ENCODE measurements around the gene KLHL8. TPM values are rescaled to one million over a fixed set of nuclear protein-coding genes. Genes with fewer than 3 reads are reported as not detected.
A peak's percentile ranks its signal among the peaks of the same experiment; 100 is the strongest.
"Not testable (repeated sequence)": the region's sequence is repeated elsewhere in the genome, so short reads cannot be mapped to it uniquely, and the experiment has no call there.

The KLHL8 gene
- polyA plus RNA-seq, 1 donor: 10.0 TPM

DNA sequence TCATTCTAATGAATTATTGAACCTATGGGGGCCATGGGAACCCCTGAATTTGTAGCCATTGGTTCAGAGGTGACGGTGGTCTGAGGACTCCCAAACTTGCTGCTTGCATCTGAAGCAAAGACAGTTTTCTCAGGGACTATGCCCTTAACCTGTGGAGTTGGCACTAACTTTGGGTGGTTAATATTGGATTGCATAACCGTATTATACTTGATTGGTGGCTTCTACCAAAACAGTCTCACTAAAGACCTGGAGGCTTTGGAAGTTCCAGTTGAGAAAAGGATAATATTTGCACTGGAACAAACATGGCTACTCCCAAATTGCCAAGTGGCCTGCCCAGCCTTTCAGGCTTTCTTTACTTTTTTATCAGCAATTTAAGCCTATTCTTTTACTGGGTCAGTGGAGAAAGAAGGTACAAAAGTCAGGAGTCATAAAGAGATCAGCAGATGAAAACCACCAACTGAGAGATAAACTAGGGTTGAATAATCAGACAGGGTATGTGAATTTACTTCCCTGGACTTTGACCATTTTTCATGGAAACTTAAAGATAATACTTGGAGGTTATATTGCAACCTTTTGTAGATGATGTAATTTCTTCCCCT, 7.9 kb upstream of the KLHL8 start:
- DNase-seq (ENCODE audit: low read depth): no peak

DNA sequence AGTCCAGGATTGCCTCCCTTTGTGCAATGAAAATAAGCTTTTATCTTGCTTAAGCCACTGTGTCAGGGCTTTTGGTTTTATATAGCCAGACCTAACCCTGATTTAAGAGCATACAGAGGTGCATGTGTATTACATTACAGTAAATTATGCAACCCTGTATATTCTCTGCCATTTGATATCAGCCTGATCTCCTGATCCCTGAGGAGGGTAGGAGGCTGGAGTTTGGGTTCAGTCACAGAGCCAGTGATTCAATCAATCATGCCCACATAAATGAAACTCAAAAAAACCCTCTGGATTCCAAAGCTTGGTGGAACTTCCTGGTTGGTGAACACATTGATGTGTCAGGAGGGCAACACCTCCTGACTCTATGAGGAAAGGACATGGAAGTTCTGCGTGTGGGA, 7.3 kb upstream of the KLHL8 start:
- DNase-seq (ENCODE audit: low read depth): no peak

DNA sequence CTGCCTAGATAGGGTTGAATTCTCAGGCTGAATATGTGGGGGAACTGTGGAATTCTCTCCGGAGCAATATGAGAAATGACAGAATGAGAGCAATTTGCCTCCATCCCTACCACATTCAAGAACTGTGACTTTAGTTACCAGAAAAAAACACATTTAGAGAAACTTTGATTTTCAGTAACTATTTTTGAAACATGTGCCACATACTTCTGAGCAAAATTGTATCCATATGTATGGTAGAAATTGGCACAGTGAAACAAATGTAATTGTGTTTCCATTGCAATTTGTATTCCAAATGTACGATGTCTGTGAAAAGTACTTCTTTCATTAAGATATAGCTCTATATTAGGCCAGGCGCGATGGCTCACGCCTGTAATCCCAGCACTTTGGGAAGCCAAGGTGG, 5.5 kb upstream of the KLHL8 start:
- no peak for DNase-seq (ENCODE audit: low read depth)

DNA sequence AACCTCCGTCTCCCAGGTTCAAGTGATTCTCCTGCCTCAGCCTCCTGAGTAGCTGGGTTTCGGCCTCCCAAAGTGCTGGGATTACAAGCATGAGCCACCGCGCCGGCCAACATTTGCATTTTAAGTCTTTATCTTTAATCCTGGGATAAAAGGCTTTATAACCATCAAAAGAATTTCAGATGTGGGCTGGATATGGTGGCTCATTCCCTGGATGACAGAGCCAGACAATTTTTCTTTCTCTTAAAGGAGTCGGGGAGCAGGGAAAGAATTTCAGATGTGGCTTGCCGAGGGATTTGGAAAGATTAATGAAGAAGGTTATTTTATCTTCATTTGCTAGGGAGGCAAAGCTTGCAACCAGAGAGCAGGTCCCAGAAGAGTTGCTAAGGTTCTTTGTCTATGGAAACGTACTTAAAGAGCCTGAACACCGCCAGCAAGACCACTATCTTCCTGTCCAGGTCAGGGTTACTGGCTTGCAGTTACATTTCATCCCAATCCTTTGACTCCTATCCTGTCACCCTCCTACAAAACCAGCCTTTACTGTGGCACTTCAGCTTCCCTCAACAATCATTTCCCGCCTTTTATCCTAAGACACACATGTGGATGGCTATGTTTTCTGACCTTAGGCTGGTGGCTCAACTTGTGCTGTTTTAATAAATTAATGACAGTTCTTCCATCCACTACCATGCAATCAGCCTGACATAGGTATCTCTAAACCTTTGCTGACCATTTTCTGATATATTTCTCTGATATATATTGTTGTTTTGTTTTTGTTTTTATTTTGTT, 3.9 kb upstream of the KLHL8 start:
- no peak for DNase-seq (ENCODE audit: low read depth)

DNA sequence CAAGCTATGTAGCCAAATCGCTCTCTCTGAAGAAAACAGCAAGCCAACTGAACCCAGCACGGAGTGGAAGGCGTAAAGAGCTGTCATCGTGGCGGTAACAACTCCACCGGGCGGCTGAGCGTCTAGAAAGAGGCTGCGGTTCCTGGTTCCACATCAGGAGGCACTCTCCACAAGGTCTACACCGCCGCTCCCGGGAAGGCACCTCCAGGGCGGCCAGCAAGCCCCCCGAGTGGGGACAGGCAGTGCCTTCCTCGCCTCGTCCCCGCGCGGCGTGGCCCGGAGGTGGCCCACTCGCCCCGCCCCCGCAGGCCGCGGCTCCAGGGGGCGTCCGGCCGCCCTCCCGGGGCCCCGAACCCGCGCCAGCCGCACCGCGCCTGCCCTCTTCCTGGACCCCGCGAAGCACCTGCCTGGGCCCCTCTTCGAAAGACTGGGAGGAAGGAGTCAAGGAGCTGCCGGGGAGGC, 755 bp downstream of the KLHL8 start:
- DNase-seq (ENCODE audit: low read depth): no peak

DNA sequence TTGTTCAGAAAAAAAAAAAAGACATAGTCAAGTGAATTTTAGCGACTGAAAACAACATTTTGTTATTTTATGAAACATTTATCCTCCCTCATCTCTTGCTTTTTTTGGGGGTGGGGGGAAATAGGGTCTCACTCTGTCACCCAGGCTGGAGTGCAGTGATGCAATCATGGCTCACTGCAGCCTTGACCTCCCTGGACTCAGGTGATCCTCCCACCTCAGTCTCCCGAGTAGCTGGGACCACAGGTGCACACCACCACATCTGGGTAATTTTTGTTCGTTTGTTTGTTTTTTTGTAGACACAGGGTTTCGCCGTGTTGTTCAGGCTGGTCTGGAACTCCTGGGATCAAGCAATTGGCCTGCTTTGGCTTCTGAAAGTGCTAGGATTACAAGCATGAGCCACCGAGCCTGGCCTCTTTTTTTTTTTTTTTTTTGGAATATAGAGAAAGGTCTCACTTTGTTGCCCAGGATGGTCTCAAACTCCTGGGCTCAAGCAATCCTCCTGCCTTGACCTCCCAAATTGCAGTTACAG, 3.1 kb downstream of the KLHL8 start:
- DNase-seq (ENCODE audit: low read depth): not testable (repeated sequence)

DNA sequence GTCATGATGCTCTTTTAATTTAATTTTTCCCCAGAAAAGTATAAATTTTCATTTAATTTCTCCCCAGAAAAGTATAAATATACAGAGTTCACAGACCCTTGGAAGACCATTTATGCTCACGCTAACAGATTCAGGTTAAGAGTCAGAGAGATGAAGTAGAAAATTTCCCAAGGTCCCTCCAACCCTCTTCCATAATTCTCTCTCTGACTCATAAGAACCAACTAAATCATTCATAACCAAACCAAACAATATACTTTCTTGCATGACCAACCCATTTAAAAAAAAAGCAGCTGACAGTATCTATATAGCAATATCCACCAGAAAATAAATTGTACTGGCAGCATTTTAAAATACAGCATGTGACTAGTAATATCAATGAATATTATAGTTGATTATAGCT, 3.9 kb downstream of the KLHL8 start:
- DNase-seq (ENCODE audit: low read depth): no peak

DNA sequence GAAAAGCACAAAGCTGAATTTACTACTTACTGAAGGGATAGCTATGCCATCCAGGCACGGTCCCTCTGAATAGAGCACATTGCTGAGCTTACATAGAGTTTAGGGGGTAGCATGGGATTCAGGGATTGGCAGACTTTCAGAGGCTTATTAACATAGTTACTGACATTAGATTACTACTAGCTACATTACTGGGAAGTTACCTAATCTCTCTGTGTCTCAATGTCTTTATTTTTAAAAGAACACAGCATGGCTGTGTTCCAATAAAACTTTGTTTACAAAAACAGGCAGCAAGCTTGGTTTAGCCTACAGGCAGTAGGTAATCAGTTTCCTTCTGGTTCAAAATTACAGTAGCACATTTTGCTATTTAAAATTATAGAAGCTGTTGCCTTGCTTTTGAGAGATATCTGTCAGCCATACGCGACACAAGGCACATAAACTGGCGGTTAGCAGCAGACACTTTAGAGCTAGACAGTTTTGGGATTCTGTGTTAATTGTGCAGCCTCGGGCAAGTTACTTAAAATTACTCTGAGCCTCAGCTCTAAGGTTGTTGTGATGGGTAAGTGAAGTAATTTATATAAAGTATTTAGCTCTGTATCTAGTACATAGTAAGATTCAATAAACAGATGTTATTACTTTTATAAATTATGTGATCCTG, 6.9 kb downstream of the KLHL8 start:
- no peak for DNase-seq (ENCODE audit: low read depth)

DNA sequence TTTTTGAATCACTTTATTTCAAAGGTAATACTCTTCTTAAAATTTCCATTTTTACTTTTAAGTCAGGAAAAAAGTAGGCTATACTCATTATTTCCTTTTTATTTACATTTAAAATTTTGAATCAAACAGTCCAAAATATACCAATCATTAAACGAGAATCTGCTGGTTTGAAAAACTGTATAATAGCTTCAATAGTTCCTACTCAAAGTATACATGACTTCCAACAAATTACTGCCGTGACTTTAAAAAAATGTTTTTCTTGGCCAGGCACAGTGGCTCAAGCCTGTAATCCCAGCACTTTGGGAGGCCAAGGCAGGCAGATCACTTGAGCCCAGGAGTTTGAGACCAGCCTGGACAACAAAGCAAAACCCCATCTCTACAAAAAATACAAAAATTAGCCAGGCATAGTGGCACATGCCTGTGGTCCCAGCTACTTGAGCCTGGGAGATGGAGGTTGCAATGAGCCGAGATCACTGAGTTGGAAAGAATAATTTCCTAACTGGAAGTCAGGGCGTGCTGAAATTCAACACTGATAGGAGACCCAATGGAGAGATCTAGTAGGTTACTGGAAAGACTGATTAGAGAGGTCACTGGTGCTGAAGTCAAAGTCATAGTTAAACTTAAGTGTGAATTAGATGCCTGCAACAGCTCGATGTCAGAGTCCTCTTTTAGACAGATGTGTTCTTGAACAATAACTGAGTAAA, 9.0 kb downstream of the KLHL8 start:
- no peak for DNase-seq (ENCODE audit: low read depth)

DNA sequence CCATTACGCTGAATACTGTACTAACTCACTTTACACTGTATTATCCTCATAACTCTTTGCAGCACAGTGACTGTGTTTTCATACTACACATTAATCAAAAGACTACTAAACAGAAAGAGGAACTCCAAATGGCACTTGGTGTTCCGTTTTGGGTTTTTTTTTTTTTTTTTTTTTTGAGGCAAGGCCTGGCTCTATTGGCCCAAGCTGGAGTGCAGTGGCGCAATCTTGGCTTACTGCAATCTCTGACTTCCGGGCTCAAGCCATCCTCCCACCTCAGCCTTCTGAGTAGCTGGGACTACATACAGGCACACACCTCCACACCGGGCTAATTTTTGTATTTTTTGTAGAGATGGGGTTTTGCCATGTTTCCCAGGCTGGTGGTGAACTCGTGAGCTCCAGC, 10.7 kb downstream of the KLHL8 start:
- no peak for DNase-seq (ENCODE audit: low read depth)

DNA sequence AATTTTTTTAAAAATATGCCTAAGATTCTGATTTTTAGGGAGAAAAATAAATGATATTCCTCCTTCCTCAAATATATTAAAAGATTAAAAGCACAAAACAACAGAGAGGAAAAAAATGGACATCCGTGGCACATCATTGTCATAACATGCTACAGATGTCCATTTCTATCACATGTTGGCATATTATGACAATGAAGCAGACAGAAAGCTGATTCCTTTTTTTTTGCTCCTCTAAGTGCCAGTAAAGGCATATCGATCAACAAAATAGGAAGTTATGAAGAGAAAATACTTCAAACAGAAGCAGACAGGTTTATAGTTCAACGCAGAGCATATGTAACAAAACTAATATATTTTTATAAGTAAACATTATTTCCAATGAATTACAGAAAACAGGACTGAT, 11.2 kb downstream of the KLHL8 start:
- DNase-seq (ENCODE audit: low read depth): no peak

DNA sequence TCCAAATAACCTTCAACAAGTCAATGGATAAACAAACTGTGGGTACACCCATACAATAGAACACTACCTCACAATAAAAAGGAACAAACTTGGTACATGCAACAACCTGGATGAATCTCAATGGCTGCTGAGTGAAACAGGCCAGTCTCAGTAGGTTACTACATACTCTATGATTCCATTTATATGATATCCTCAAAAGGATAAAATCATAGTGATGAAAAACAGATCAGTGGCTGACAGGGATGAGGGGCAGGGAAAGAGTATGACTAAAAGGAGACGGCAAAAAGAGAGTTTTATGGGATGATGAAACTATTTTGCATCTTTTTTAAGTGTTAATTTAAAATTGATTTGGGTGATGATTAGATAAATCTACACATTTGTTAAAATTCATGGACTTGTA, 15.9 kb downstream of the KLHL8 start:
- DNase-seq (ENCODE audit: low read depth): no peak

DNA sequence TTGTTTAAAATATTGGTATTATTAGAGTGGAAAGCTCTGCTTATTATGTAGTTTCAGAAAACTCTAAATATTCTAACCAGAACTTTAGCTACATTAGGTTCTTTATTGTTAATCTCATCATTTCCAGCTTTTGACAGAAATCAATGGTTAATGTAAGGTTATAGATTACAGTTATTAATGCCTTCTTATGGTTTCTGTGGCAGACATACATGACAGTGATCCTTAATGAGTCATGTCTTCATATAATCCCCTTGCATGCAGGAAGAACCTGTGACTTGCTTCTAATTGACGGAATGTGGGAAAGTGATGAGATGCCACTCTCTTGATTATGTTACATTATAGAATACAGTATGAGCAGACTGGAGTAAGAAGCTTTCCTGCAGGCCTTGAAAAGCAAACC, 23.5 kb downstream of the KLHL8 start:
- no peak for DNase-seq (ENCODE audit: low read depth)

DNA sequence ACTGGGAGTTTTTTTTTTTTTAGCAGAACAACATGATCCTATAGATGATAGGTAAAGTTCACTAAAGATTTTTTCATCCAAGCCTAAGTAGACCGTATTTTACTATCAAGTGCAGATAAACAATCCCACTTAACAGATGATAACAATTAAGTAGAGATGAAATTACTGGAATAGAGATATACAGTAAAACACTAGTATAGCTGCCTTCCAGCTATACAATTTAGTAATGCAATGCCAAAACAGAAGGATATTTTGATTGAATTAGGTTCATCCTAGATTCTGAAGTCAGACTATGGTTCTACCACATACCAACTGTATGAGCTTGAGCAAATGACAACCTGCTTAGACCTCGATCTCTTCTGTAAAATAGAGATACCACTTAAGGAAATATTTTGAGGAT, 24.3 kb downstream of the KLHL8 start:
- no peak for DNase-seq (ENCODE audit: low read depth)

DNA sequence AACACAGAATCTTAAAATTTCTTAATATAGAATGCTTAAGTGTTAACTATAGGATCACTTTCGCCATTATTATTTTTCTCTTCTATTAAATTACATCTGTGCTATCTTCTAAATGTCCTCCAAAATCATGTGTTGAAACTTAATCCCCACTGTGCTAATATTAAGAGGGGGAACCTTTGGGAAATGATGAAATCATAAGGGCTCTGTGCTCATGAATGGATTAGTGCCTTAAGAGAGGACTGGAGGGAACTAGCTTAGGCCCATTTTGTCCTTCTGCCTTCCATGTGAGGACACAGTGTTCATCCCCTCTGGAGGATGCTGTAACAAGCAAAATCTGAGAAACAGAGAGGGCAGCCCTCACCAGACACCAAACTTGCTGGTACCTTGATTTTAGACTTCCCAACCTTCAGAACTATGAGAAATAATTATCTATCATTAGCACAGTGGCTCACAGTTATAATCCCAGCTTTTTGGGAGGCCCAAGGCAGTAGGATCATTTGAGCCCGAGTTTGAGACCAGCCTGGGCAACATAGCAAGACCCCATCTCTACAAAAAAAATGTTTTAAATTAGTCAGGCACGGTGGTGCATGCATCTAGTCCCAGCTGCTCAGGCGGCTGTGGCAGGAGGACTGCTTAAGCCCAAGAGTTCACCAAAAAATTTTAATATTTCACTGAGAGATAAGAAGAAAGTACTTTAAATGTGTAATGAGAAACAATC, 26.3 kb downstream of the KLHL8 start:
- no peak for DNase-seq (ENCODE audit: low read depth)

DNA sequence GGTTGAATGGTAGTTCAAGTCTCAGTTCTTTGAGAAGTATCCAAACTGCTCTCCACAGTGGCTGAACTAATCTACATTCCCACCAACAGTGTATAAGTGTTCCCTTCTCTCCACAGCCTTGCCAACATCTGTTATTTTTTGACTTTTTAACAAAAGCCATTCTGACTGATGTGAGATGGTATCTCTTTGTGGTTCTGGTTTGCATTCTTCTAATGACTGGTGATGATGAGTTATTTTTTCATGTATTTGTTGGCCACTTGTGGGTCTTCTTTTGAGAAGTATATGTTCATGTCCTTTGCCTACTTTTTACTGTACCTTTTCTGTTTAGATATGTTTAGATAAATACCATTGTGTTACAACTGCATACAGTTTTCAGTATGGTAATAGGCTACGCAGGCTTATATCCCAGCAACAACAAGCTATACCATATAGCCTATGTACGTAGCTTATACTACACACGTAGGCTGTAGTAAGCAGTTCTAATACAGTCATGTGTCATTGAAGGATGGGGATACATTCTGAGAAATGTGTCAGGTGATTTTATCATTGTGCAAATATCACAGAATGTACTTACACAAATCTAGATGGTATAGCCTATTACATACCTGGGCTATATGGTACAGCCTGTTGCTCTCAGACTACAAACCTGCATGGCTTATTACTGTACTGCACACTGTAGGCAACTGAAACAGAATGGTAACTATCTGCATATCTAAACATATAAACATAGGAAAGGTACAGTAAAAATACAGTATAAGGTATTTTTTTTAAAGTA, 28.1 kb downstream of the KLHL8 start:
- DNase-seq (ENCODE audit: low read depth): no peak

DNA sequence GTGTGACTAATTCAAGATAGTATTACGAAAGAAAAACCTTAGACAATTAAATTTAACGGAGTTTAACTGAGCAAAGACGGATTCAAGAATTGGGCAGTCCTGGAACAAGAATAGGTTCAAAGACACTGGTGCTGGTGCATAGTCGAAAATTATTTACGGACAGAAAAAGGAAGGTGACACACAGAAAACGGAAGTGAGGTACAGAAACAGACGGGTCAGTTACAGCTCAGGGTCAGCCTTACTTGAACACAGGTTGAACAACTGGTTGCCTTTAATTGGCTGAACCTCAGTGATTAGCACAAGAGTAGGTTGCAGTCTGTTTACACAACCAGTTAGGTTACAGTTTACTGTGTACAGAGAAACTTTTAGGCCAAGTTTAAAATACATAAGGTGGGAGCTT, 31.5 kb downstream of the KLHL8 start:
- no peak for DNase-seq (ENCODE audit: low read depth)

DNA sequence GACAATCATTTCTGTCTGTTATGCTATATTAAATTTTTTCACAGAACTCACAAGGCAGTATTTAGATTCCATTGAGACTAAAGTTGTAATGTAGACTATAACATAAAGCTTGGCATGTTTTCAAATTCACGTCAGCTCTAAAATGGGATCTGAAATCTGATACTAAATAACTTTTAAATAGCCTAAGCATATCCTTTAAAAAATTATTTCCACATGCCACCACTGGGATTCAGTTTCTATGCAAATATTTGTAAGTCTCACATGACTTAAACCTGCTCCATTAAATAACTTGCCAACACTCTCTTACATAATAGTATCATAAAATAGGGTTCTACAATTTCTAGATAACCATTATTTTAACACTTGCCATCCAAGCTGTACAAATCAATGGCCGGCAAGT, 32.4 kb downstream of the KLHL8 start:
- peak; percentile 45 for DNase-seq (ENCODE audit: low read depth)

DNA sequence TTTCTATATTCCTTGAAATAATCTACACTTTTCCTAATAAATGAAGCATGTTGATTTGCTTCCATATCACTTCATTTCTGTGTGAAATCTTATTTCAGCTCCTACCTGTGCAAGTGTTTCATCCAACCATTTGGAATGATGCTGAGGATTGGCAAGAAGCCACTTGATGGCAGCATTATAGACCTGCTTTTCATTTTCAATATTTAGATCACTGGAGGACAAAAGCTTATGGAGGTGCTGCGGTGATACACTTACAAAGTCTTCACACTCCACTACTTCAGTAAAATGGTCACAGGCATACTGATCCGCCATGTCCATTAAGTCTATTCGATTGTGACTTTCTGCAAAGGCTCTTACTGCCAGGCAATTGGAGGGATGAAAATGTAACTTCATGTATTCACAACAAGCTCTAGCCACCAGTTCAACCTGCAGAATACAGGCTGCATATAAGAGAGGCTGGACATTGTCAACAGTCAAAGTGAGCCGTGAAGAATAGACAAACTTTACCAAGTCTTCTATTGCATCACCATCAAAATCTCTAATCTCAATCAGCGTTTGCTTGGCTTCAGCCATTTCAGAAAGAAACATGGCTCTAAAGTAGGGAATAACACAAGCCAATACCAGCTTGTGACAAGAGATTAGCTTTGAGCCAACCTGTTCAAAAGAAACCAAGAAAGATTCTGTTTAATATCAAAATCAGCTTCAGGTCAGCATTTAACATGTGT, 35.1 kb downstream of the KLHL8 start:
- DNase-seq (ENCODE audit: low read depth): no peak

DNA sequence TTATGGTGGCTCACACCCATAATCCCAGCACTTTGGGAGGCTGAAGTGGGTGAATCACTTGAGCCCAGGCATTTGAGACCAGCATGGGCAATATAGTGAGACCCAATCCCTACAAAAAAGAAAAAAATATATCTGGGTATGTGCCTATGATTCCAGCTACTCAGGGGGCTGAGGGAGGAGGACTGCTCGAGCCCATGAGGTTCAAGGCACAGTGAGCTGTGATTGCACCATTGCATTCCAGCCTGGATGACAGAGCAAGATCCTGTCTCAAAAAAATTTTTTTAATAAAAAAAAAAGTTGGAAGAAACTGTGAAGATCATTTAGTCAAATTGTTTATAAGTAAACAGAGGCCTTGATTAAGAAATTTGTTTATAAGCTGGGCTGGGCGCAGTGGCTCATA, 39.7 kb downstream of the KLHL8 start:
- no peak for DNase-seq (ENCODE audit: low read depth)

Data from forelimb muscle (tissue), 1 donor.